Activated CD4-positive, alpha-beta T cell treated with anti-CD3 and anti-CD28 coated beads, Interleukin-2, amount 50 U/mL, for 4 hours (primary cell): ENCODE data around the gene NACC2.

Experiments used
- DNase-seq, 2 experiments: peaks; one replicate each; pipeline ENCODE4 v3.0.0-alpha.2; 2020

The NACC2 gene

GRCh38 chr9:136128436-136128835, 33.3 kb upstream of the NACC2 start:
- DNase-seq: no peak

- DNase-seq: no peak
Observed at GRCh38 chr9:136127313-136127712, 32.2 kb upstream of the NACC2 start.

GRCh38 chr9:136124976-136125692, 30.0 kb upstream of the NACC2 start:
- DNase-seq: no peak

GRCh38 chr9:136122425-136123383, 27.6 kb upstream of the NACC2 start:
- peak; percentile 72 to 75 for DNase-seq

GRCh38 chr9:136121801-136122200, 26.7 kb upstream of the NACC2 start:
- no peak for DNase-seq

GRCh38 chr9:136120438-136120844, 25.4 kb upstream of the NACC2 start:
- DNase-seq: no peak

GRCh38 chr9:136119883-136120393, 24.8 kb upstream of the NACC2 start:
- DNase-seq: no peak

- DNase-seq: peak in 1 of 2 experiments; percentile 26
Observed at GRCh38 chr9:136119061-136119882, 24.2 kb upstream of the NACC2 start.

- peak; percentile 94 to 95 for DNase-seq
Observed at GRCh38 chr9:136118320-136119060, 23.4 kb upstream of the NACC2 start, which contains the start of gene TMEM250. TSS of gene TMEM250 (minus strand) at chr9:136118875. CDS start at chr9:136116900, 1,975 bp downstream.

GRCh38 chr9:136117916-136118319, 22.8 kb upstream of the NACC2 start:
- no peak for DNase-seq

- no peak for DNase-seq
Observed at GRCh38 chr9:136117291-136117915, 22.3 kb upstream of the NACC2 start.

GRCh38 chr9:136116360-136117098, 21.4 kb upstream of the NACC2 start:
- DNase-seq: no peak

GRCh38 chr9:136115641-136116359, 20.7 kb upstream of the NACC2 start:
- no peak for DNase-seq

- no peak for DNase-seq
Observed at GRCh38 chr9:136115206-136115605, 20.1 kb upstream of the NACC2 start.

GRCh38 chr9:136114610-136115009, 19.5 kb upstream of the NACC2 start:
- DNase-seq: no peak

- DNase-seq: no peak
Observed at GRCh38 chr9:136112541-136112940, 17.5 kb upstream of the NACC2 start.

GRCh38 chr9:136111910-136112309, 16.8 kb upstream of the NACC2 start:
- no peak for DNase-seq

- DNase-seq: no peak
Observed at GRCh38 chr9:136111190-136111589, 16.1 kb upstream of the NACC2 start.

GRCh38 chr9:136110082-136111061, 15.3 kb upstream of the NACC2 start:
- peak; percentile 33 for DNase-seq
